Brain microvascular endothelial cell (primary cell): ENCODE measurements around the gene TBC1D16.

Experiments
- DNase-seq: peaks from one replicate; pipeline ENCODE4 v3.0.0-alpha.2; 2020
- H3K27ac ChIP-seq: fragments of 250-450 bp; sonication (Bioruptor Pico); 2 replicates; pipeline ENCODE4 v1.5.1; 2020; ENCODE audit warnings: mild to moderate bottlenecking, moderate library complexity
- H3K27me3 ChIP-seq: fragments of 250-450 bp; sonication (Bioruptor Pico); replicated peaks from 2 replicates; pipeline ENCODE4 v1.5.1; 2020; ENCODE audit warnings: mild to moderate bottlenecking
- H3K36me3 ChIP-seq: fragments of 250-450 bp; sonication (Bioruptor Pico); replicated peaks from 2 replicates; pipeline ENCODE4 v1.5.1; 2020; ENCODE audit warnings: mild to moderate bottlenecking
- H3K4me3 ChIP-seq: 2 replicates; pipeline ENCODE4 v1.5.1; 2011; ENCODE audit warnings: low read depth, mild to moderate bottlenecking, control low read depth, low read length, moderate library complexity
- in situ Hi-C: cut with HindIII; loops from 2 replicates; pipeline ENCODE4 v1.10.0; 2017; ENCODE audit warnings: low sequenced_read_pairs, low pct_ligation_motif_present
- TF ChIP-seq, protein P1 (sequence below): IDR thresholded peaks from 2 replicates; pipeline ENCODE4 v1.5.1; 2011; ENCODE audit warnings: low read depth, mild to moderate bottlenecking, moderate library complexity, low read length, control low read depth, inconsistent platforms; ENCODE audit errors: missing control alignments

TBC1D16 gene

DNA sequence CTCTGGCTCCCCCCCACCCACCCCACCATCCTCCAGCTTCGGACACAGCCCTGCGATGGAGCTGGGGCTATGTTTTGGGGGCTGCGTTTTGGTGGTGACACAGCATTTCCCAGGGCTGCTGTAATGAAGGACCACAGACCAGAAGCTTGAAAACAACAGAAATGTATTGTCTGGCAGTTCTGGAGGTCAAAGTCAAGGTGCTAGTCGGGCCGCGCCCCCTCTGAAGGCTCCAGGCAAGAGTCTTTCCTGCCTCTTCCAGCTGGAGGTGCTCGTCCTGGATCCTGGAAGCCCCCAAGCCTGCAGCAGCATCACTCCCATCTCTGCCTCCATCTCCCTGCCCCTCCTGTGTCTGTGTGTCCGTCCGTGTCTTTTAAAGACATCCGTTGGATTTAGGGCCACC, 50.8 kb downstream of the TBC1D16 start:
- in situ Hi-C loops = loop anchor here (25.0 kb wide), 1 partner anchor 198 kb away; the partner anchor contains the start of genes CBX2 and CBX8
- TF ChIP-seq, protein P1, sequence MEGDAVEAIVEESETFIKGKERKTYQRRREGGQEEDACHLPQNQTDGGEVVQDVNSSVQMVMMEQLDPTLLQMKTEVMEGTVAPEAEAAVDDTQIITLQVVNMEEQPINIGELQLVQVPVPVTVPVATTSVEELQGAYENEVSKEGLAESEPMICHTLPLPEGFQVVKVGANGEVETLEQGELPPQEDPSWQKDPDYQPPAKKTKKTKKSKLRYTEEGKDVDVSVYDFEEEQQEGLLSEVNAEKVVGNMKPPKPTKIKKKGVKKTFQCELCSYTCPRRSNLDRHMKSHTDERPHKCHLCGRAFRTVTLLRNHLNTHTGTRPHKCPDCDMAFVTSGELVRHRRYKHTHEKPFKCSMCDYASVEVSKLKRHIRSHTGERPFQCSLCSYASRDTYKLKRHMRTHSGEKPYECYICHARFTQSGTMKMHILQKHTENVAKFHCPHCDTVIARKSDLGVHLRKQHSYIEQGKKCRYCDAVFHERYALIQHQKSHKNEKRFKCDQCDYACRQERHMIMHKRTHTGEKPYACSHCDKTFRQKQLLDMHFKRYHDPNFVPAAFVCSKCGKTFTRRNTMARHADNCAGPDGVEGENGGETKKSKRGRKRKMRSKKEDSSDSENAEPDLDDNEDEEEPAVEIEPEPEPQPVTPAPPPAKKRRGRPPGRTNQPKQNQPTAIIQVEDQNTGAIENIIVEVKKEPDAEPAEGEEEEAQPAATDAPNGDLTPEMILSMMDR = no peak
- H3K27ac ChIP-seq = no peak overlapping the region
- no peaks in the 10 kb centered on the region for H3K27me3 ChIP-seq
- no peaks in the 10 kb centered on the region for H3K36me3 ChIP-seq
- no peak for DNase-seq
- H3K4me3 ChIP-seq = no peak overlapping the region

DNA sequence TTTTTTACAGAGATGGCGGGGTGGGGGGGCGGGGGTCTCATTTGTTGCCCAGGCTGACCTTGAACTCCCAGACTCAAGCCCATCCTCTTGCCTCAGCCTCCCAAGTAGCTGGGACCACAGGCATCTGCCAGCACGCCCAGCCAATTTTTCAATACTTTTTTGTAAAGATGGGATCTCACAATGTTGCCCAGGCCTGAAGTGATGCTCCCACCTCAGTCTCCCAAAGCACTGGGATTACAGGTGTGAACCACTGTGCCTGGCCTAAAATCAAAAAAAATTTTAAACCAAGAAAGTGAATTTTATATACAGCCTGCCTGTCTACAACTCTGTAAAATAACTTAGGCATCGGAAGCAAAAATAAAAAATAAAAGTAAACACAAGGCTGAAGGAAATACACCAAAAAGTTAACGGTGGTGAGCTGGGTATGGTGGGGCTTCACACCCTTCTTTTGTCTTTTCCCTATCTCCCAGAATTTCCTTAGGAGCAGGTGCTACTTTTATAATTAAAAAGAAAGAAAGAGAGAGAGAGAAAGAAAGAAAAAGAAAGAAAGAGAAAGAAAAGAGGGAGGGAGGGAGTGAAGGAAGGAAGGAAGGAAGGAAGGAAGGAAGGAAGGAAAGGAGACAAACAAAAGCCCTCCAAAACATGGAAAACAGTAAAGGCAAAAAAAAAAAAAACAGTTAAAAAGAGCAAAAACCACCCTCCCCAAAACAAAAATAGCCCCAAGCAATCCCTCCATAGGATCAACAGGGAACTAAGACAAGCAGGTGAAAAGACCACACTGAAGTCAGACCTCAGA, 51.4 kb downstream of the TBC1D16 start:
- no peaks in the 10 kb centered on the region for H3K27me3 ChIP-seq
- no peak overlapping the region for H3K4me3 ChIP-seq
- H3K36me3 ChIP-seq = no peaks in the 10 kb centered on the region
- TF ChIP-seq, protein P1 = no peak
- DNase-seq = no peak
- H3K27ac ChIP-seq = no peak overlapping the region
- in situ Hi-C loops = loop anchor here (25.0 kb wide), 1 partner anchor 197 kb away; the partner anchor contains the start of genes CBX2 and CBX8

DNA sequence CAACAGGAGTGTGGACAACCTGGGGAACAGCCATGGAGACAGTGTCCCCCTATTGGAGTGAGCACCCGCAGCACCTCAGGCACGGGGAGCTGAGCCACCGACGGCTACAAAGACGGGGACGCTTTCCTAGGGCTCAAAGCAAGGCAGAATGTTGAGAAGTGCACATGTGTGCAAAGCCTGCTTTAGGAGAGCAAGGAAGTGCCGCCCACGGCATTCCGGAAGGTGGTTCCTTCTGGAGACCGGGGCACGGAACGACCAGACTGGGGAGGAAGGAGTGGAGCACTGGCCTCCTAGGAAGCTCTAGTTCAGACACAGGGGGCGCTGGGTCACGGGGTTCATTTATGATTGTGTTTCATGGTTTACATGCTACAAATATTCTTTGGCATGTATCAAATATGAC, 52.2 kb downstream of the TBC1D16 start:
- no peak for DNase-seq
- H3K4me3 ChIP-seq = no peak overlapping the region
- no peak overlapping the region for H3K27ac ChIP-seq
- no peaks in the 10 kb centered on the region for H3K27me3 ChIP-seq
- TF ChIP-seq, protein P1 = no peak
- no peaks in the 10 kb centered on the region for H3K36me3 ChIP-seq
- in situ Hi-C loops = loop anchor here (25.0 kb wide), 1 partner anchor 196 kb away; the partner anchor contains the start of genes CBX2 and CBX8

DNA sequence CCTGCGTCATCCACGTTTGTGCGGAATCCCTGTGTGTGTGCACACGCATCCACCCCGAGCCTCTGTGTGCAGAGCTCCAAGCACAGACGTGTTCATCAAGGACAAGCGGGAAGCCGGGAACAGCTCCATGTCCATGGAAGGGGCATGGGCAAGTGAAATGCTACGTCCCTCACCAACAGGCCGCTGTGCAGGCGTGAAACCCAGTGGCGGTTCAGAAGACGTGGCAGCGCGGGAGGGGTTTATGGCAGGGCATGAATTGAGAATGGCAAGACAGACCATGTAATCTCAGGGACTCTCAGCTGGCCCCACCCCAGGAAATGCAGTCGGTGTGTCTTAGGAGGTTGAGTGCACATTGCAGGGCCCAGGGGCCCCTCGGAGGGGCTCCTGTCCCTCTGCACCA, 52.7 kb downstream of the TBC1D16 start:
- no peak overlapping the region for H3K4me3 ChIP-seq
- peaks cover 1% of the 10 kb centered on the region for H3K36me3 ChIP-seq
- in situ Hi-C loops = loop anchor here (25.0 kb wide), 1 partner anchor 196 kb away; the partner anchor contains the start of genes CBX2 and CBX8
- no peak overlapping the region for H3K27ac ChIP-seq
- no peak for DNase-seq
- TF ChIP-seq, protein P1 = no peak
- no peaks in the 10 kb centered on the region for H3K27me3 ChIP-seq

DNA sequence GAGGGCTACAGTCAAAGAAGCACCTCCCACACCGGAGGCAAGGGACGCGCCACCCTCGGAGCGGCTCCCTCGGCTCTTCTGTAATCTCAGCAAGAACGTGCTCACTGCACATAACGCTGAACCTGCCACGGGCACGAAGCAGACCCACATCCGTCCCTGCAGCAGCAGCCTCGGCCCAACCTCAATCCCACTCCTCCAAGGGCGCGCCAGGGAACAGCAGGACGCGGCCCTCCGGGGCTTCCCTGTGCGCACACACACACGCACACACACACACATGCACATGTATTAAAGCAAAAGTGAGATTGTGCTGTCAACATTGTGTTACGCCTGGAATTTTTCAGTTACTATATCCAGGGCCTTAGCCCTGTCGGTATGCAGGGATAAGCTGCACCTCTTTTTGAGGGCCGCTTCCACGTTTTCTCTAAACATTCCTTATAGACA, 54.0 kb downstream of the TBC1D16 start:
- Histone ChIP-seq H3K27ac (no peak overlapping the region), H3K36me3 (peaks cover 2% of the 10 kb centered on the region), H3K27me3 (no peaks in the 10 kb centered on the region), H3K4me3 (no peak overlapping the region)
- TF ChIP-seq, protein P1 = no peak
- DNase-seq = no peak
- in situ Hi-C loops = loop anchor here (25.0 kb wide), 1 partner anchor 194 kb away; the partner anchor contains the start of genes CBX2 and CBX8
